NT2/D1 (cell line): ENCODE results near the gene PANK1.

Experiments
- SUZ12 ChIP-seq: IDR thresholded peaks from 2 replicates; pipeline ENCODE4 v1.6.1; 2011; ENCODE audit not compliant: insufficient read length, insufficient read depth; ENCODE audit errors: extremely low read depth
- YY1 ChIP-seq: IDR thresholded peaks from 2 replicates; pipeline ENCODE4 v1.6.1; 2011; ENCODE audit not compliant: insufficient read length, insufficient read depth
- ZNF274 ChIP-seq: IDR thresholded peaks from 2 replicates; pipeline ENCODE4 v1.6.1; 2011; ENCODE audit warnings: mild to moderate bottlenecking, low read depth, low read length

DNA sequence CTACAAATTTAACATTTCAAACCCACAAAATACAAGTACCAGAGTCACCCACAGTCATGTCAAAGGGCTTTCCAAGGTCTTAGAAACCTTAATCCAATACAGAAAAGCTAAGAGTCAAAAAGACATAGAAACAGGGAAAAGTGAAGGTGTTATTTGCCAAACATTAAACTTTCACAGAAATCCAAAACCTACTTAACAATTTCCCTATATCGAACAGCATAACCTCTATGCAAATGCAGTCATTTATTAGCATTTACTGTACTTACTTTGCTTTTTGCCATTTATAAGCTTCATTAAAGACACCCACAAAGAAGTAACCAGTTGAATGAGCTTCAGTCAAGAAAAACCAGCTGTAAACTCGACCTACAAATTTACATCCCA lies 1.6 kb downstream of the PANK1 start:
- TF ChIP-seq YY1: no peak
- no peak for TF ChIP-seq ZNF274
- no peak for TF ChIP-seq SUZ12
